ENCODE data around the gene DPYSL3. TPM values are rescaled to one million over a fixed set of nuclear protein-coding genes. Genes with fewer than 3 reads are reported as not detected.

The DPYSL3 gene
- total RNA-seq, 1 experiment from 2014 or later, result 106 TPM

GRCh38 chr5:147508711-147509040, 1.2 kb downstream of the DPYSL3 start:
- TF ChIP-seq CTCF (IDR thresholded peaks at IDR 0.05; ENCODE audit: insufficient read depth in 1 of 2, low read depth in 1 of 2, low read length in 1 of 2, severe bottlenecking in 1 of 2, unreplicated experiment in 1 of 2), result no peak
- Histone ChIP-seq H3K4me3 (ENCODE audit: low read depth, low read length) (no peak overlapping the region), H3K27me3 (replicated peaks; ENCODE audit: control insufficient read depth, insufficient read depth, low read length) (no peaks in the 10 kb centered on the region), H3K4me1 (peaks cover 12% of the 10 kb centered on the region; the same call in 1 of the 2 replicates), H3K9me3 (no peaks in the 10 kb centered on the region), H3K36me3 (ENCODE audit: control insufficient read depth, insufficient read depth, low read length) (no peaks in the 10 kb centered on the region)
- BruUV-seq (replicated peaks), result no TSS peak
- H3K27me3 Mint-ChIP-seq (ENCODE audit: insufficient read depth, unreplicated experiment), result no peaks in the 10 kb centered on the region
- POLR2A ChIA-PET, result no interaction called here
- CTCF ChIA-PET, result no interaction called here
- no peak overlapping the region for H3K4me3 Mint-ChIP-seq (ENCODE audit: unreplicated experiment)
- H3K36me3 Mint-ChIP-seq (ENCODE audit: insufficient read depth, unreplicated experiment), result no peaks in the 10 kb centered on the region
- peaks cover 7% of the 10 kb centered on the region for H3K4me1 Mint-ChIP-seq (ENCODE audit: low read depth, unreplicated experiment)
- DNase-seq, result no peak
- intact Hi-C loops (cut with micrococcal nuclease; ENCODE audit: unreplicated experiment), result no loop called here
- H3K27ac Mint-ChIP-seq (ENCODE audit: unreplicated experiment), result no peak overlapping the region
- peaks cover 10% of the 10 kb centered on the region for H3K9me3 Mint-ChIP-seq (ENCODE audit: unreplicated experiment)

DNA sequence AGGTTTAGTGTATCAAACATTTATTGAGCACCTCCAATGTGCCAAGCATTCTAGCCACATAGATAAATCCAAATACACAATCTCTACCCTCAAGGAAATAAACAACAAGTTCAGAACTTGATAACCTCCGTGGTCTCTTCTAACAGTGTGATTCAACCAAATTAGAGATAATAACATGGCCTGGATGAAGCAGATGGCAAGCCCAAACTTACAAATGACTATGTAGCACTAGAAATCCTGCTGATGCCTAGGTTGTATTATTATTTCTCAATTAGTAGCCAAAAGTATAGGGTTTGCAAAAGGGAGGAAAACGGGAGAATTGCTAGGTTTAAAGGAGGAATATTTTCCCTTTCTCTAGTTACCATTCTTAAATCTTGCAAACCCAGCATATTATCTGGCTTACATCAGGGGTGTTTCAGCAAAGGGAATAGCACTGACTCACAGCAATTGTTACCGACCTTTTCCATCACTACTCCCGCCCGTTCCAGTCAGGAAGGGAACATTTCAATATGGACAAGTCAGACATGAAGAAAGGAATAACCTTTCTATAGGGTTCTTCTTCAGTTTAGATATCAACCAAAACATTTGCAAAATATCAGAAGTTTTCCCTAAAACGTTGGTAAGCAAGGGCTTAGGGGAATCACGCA, 2.3 kb downstream of the DPYSL3 start:
- Histone ChIP-seq H3K9me3 (no peaks in the 10 kb centered on the region), H3K4me1 (peaks cover 12% of the 10 kb centered on the region; the same call in 1 of the 2 replicates), H3K4me3 (ENCODE audit: low read depth, low read length) (no peak overlapping the region), H3K27me3 (replicated peaks; ENCODE audit: control insufficient read depth, insufficient read depth, low read length) (no peaks in the 10 kb centered on the region), H3K36me3 (ENCODE audit: control insufficient read depth, insufficient read depth, low read length) (no peaks in the 10 kb centered on the region)
- no peaks in the 10 kb centered on the region for H3K36me3 Mint-ChIP-seq (ENCODE audit: insufficient read depth, unreplicated experiment)
- BruUV-seq (replicated peaks), result no TSS peak
- H3K27ac Mint-ChIP-seq (ENCODE audit: unreplicated experiment), result no peak overlapping the region
- intact Hi-C loops (cut with micrococcal nuclease; ENCODE audit: unreplicated experiment), result no loop called here
- no peak overlapping the region for H3K4me3 Mint-ChIP-seq (ENCODE audit: unreplicated experiment)
- DNase-seq, result no peak
- H3K27me3 Mint-ChIP-seq (ENCODE audit: insufficient read depth, unreplicated experiment), result no peaks in the 10 kb centered on the region
- ChIA-PET POLR2A (no interaction called here), CTCF (no interaction called here)
- no peak for TF ChIP-seq CTCF (IDR thresholded peaks at IDR 0.05; ENCODE audit: insufficient read depth in 1 of 2, low read depth in 1 of 2, low read length in 1 of 2, severe bottlenecking in 1 of 2, unreplicated experiment in 1 of 2)
- H3K4me1 Mint-ChIP-seq (ENCODE audit: low read depth, unreplicated experiment), result peaks cover 7% of the 10 kb centered on the region
- H3K9me3 Mint-ChIP-seq (ENCODE audit: unreplicated experiment), result peaks cover 10% of the 10 kb centered on the region

GRCh38 chr5:147504535-147504934, 5.3 kb downstream of the DPYSL3 start:
- intact Hi-C loops (cut with micrococcal nuclease; ENCODE audit: unreplicated experiment), result no loop called here
- no peak overlapping the region for H3K4me3 Mint-ChIP-seq (ENCODE audit: unreplicated experiment)
- H3K4me1 Mint-ChIP-seq (ENCODE audit: low read depth, unreplicated experiment), result no peaks in the 10 kb centered on the region
- POLR2A ChIA-PET, result no interaction called here
- DNase-seq, result no peak
- TF ChIP-seq CTCF (IDR thresholded peaks at IDR 0.05; ENCODE audit: insufficient read depth in 1 of 2, low read depth in 1 of 2, low read length in 1 of 2, severe bottlenecking in 1 of 2, unreplicated experiment in 1 of 2), result no peak
- H3K9me3 Mint-ChIP-seq (ENCODE audit: unreplicated experiment), result no peaks in the 10 kb centered on the region
- Histone ChIP-seq H3K4me3 (ENCODE audit: low read depth, low read length) (no peak overlapping the region), H3K9me3 (no peaks in the 10 kb centered on the region), H3K36me3 (ENCODE audit: control insufficient read depth, insufficient read depth, low read length) (no peaks in the 10 kb centered on the region), H3K27me3 (replicated peaks; ENCODE audit: control insufficient read depth, insufficient read depth, low read length) (no peaks in the 10 kb centered on the region), H3K4me1 (no peaks in the 10 kb centered on the region)
- H3K27ac Mint-ChIP-seq (ENCODE audit: unreplicated experiment), result no peak overlapping the region
- no peaks in the 10 kb centered on the region for H3K36me3 Mint-ChIP-seq (ENCODE audit: insufficient read depth, unreplicated experiment)
- H3K27me3 Mint-ChIP-seq (ENCODE audit: insufficient read depth, unreplicated experiment), result no peaks in the 10 kb centered on the region
- no TSS peak for BruUV-seq (replicated peaks)
- CTCF ChIA-PET, result no interaction called here

Measured in Caco-2 (cell line).